ACHN (cell line): ENCODE measurements around the gene KCNQ1.

Experiments
- DNase-seq: peaks from one replicate; pipeline ENCODE4 v3.0.0-alpha.2; 2015
- in situ Hi-C: cut with HindIII; loops from 2 replicates; pipeline ENCODE4 v1.10.0; 2017; ENCODE audit warnings: low sequenced_read_pairs, low pct_ligation_motif_present, low pct_unique_long_range_greater_than_20kb

KCNQ1 gene

DNA sequence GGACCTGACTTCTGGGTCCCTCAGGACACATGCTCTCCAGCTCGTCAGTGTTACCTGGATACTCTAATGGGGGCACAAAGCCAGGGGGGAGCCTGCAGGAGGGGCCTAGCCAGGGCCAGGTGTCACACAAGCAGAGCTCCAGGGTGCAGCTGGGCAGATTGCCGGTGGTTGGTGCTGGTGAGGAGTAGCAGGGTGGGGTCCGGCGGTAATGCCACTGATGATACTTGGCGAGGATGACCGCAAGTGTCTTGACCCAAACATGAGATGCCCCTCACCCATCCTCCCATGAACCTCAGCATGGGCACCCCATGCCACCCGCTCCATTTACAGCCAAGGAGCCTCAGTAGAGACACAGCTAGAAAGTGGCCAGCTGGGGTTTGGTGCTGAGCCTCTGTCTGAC, 270.1 kb downstream of the KCNQ1 start:
- no peak for DNase-seq
- in situ Hi-C loops: no loop called here

DNA sequence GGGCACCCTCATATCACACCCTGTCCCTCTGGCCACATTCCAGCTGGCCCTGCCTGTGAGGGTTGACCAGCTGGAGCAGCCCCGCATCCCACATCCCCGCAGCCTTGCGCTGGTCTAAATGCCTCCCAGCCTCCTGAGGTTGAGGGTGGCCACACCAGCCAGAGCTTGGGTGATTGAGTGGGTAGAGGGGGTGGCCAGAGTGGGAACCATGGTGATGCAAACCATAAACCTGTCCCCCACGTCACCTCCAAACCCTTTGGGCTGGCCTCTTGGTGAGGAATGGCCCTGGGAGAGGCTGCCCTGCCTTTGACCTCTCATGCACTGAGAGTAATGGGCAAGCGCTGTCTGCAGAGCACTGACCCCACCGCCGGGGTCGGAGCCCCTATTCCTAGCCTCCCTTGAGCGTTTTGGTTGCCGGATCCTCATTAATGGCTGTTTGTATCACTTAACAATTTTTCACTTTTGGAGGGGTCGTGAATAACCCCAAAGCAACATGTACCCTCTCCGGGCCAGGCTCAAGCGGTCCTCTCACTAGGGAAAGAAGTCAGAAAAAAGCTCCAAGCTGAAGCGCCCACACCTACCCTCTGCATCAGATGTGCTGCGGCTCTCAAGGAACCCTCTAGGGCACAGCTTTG, 271.0 kb downstream of the KCNQ1 start:
- no peak for DNase-seq
- in situ Hi-C loops: no loop called here

DNA sequence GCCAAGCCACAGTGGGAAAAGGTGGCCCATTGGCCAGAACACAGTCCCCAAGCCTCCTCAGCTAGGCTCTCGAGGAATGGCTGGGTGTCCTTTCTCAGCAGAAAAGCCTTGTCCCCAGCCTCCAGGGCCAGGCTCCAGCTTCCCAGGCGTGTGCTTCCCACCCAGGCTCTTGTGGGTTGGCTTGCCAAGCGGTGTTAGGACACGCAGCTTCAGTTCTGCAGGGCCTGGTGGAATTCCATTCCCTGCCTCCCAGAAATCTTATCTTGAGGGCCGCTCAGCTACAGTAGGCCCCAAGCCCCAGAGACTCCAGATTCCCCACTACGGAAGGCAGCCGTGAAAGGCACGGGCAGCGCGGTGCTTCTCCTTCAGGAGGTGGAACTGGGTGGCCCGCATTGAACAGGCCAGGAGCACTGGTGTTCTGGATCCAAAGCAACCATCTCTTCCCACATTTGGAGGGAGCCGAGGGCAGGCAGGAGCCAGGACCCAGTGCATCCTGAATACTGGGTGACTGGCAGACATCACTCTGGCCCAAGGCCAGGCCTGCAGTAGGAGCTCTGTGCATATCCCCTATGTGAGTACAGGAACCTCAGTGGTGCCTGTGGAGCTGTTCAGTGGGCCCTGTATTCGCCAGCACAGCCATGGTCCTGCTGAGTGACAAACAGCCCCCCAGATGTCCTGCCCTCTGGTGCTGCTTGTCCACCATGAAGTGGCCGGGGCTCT, 271.7 kb downstream of the KCNQ1 start:
- in situ Hi-C loops: no loop called here
- no peak for DNase-seq

DNA sequence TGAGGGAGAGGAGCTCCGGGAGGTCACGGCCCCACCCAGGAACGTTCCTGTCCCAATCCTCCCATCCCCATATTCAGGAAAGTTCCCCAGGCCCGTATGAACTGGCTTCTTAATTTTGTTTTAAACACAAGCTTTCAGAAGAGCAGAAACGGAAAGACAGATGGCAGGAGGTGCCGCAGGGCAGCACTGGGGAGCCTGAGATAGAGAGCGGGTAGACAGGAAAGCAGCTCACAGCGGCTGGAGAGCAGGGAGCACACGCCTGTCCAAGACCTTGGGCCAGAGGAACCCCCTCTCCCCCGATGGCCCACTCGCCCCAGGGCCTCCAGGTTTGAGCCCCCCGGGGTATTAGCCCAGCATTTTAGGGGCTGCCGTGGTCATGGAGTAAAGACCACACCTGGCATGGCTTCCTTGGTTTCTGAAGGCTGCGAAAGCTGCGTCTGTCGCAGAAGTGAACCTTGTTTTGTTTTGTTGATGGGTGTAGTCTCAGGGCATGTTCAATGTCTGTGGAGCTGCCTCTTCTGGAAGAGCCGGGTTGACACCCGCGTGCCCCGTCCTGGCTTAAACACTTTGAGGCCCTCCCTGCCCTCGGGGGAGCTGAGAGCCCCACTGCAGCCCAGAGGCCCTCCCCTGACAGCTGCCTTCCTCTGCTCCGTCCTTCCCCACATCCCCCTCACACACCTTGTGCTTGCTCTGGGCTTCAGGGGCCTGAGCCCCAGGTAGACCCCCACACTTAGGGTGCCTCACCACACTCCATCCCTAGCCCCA, 272.9 kb downstream of the KCNQ1 start:
- DNase-seq: no peak
- in situ Hi-C loops: no loop called here

DNA sequence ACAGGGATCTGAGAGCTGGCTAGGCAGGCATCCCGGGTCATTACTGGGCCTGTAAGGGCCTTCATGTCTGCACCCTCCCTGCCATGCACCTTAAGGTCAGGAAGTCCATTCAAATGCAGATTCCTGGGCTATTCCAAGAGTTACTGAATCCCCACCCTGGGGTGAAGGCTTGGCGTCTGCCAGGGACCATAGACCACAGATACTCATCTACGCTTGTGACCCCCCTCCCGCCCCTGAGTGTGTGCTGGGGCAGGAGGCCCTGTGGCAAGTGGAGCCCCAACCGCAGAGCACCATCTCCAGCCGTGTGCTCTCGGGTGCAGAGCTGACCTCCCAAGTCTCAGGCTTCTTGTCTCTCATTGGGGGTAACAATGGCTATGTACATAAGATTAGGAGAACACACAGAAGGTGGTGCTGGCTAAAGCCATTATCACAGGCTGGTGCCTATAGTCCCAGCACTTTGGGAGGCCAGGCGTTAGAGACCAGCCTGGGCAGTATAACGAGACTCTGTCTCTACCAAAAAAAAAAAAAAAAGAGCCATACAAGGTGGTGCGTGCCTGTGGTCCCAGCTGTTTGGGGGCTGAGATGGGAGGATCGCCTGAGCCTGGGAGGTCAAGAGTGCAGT, 274.1 kb downstream of the KCNQ1 start:
- in situ Hi-C loops: no loop called here
- DNase-seq: no peak

DNA sequence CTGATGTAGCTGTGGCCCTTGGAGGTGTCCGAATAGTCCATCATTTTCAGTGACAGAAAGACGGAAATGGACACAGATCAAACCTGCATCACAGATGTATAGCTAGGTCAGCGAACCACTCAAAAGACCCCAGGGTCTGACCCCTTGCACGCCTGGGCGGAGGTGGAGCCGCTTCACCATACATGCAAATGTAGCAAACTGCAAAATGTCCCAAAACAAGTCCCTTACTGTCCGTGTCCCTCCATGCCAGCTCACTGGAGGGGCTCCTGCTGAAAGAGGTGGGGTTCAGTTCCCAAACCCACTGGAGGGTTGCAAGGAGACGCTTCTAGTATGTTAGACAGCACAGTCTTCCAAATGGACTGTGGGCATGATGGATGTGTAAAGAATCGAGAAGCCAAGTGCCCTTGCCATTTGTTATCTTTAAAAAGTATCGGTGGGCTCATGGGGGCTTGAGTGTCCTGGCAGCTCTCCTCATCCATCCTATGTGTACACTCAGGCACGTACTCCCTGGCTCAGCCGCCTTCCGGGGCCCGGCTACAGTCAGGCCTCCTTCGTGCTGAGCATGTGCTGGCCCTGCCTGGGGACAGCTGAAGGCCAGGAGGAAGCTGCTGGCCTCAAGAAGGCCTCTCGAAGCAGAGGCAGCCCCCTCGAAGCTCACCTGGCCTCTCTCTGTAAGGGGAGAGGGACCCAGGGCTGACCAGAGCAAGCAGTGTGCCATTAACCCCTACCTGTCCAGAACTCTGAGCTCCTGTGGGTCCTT, 275.2 kb downstream of the KCNQ1 start:
- in situ Hi-C loops: no loop called here
- DNase-seq: no peak

DNA sequence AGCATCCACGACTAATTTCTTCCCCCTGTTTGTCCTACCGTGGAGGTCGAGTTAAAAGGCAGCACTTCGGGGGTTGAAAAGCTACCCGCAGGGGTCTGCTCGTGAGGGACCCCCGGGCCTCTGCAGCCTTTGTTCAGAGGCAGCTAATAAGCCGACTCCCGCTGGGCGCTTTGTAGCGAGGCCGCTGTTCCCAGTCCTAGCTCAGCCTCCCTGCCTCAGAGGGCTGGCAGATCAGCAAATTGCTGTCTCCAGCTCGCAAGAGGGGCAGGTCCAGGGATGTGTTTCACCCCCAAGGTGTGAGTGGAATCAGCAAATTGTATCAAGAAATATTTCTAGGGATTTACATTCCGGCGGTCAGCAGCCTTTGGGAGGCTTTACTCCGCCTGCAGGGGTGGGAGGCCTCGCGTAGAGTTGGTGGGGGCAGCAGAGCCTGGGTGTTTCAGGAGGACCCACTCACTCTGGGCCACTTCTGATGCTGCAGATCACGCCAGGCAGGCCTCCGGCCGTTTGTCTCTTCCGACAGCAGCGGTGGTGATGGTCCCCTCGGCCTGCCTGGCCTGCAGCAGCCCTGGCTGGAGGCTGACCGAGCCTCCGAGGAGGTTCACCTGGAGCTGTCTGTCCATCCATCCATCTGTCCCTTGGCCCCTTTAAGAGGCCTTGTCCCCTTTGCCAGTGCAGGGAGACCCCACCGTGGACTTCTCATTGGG, 276.6 kb downstream of the KCNQ1 start:
- DNase-seq: no peak
- in situ Hi-C loops: no loop called here

DNA sequence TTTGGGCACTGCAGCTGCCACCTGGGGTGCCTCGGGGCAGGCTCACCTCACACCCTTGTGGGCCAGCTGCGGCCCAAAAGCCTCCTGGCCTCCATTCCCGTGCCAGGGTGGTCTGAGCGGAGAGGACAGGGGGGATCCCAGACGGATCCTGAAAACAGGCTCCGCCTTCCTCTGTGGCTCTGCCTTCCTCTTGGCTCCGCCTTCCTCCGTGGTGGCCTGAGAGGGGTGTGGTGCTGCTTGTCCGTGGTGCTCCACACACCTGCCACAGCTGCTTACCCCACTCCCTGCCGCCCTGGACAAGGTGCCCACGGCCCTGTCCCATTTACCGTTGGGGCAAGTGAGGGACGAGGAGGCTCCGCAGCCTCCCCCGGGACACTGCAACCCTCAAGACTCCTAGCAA, 278.1 kb downstream of the KCNQ1 start:
- DNase-seq: no peak
- in situ Hi-C loops: no loop called here

DNA sequence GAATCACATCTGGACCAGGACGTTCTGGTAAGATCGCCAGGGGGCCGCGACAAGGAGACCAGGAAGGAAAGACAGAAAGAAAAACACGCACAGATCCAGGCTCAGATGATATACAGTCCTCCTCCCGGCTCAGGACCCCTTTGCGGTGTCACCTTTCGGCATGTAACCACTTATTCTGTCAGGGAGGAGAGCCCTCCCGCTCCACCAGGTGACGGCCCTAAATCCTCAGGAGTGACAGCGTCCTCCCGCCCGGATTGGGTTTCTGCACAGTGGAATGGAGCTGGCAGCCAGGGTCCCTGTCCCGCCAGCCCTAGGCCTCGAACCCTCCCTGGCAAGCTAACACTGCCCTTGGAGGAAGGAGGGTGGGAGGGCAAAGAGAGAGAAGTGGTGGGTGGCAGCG, 279.3 kb downstream of the KCNQ1 start:
- in situ Hi-C loops: no loop called here
- no peak for DNase-seq

DNA sequence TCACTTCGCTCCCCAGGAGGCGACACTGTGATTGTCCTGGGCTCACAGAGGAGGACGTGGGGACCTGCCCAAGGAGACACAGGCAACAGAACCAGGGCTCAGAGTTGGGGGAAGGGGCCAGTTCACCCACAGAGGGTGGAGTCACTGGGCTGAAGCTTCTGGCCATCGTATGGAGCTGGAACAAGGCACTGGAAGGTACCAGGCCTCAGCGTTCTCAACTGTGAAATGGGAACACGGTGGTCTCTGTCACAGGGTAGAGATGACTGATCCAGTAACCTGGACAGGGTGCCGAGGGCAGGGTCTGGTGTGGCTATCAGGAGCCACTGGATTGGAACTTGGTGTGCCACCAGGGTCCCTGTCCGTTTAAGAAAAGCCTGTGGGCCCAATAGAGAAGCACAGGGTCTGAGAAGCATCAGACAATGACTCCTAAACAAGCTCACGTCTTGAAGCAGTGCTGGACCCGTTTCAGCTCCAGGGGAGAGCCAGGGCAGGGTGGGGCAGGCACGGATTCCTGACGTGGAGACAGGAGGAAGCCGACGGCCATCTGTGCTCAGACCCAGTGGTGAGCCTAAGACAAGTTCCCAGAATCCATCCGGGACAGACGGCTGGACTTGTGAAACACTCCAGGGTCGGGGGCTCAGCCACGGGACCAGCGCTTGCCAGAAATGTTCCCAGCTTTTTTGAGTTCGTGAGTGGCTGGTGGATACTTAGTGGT, 280.0 kb downstream of the KCNQ1 start:
- in situ Hi-C loops: no loop called here
- DNase-seq: no peak

DNA sequence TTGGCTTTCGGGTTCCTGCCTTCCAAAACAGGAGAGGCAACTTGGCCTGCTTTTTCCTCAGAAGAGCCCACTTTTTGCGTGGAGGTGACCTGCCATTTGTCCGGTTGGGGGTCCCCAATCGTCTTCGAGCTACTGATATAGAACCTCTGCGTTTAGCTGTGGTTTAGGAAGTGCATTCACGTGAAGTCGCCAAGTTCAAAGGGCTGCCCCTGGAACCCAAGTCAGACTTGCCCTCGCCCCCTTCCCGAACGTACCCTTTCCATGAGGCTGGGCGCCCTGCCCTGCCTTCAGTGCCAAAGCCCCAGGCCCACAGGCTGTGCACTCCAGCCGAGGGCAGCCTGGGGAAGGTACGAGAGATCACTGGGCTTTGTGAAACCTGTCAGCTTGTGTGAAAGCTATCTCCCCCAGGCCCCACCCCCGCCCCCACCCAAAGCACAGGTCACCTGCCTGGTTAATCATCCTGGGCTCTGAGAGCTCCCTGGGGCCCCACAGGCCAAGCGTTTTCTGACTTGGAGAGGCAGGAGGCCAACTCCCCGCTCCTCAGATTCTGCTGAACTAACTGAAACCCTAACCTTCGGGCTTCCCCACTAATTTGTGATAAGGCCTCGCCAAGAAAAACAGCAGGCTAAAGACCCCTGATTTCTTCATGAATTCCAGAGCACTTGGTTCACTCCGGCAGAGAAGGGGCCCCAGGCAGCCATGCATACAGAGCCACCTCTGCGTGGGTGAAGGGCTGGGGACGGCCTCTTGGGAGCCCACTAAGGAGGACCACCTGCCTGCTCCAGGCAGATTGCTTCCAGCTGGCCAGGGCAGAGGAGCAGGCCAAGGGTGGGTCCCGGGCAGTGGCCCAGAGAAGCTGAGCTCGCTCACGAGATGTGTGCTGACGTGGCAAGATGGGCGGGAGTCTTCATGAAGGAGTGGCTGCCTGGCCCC, 280.8 kb downstream of the KCNQ1 start:
- in situ Hi-C loops: no loop called here
- no peak for DNase-seq

DNA sequence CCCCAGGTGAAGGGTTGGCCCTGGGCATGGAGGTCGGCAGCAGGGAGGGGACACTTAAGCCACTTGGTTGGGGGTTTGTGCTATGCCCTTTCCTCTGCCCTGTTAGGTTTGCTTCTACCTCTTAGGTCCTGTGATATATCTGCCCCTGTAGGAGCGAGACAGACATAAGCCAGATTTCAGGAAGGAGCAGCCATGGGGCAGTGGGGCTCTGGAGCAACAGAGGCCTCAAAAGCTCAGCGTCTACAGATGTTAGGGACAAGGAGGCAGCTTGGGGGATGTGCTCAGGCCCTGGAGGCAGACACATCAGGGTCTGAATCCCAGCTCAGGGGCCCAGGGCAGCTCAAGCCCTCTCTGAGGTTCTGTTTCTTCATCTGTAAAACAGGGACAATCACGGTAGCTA, 282.2 kb downstream of the KCNQ1 start:
- no peak for DNase-seq
- in situ Hi-C loops: no loop called here

DNA sequence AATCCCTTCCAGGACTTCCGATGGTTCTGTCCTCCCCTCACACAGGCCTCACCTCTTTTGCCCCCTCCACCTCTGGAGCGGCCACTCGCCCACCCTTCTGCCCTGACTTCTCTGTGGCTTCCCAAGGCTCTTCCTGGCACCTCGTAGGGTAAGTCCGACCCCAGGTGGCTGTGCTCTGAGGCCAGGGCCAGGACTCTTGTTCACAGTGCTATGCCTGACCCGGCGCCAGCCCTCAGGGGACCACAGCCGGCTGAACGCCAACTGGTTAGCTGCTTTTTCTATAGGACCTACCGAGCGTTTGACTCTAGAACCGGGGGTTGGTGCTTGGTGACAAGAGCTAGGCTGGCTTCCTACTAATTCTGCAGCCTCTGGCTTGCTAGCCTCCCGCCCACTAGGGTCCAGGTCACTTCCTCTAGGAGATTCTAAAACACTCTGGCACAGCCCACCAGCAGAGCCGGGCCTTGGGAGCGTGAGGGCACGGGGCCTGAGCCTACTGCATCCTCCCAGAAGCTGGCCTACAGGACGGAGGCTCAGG, 283.4 kb downstream of the KCNQ1 start:
- no peak for DNase-seq
- in situ Hi-C loops: no loop called here

DNA sequence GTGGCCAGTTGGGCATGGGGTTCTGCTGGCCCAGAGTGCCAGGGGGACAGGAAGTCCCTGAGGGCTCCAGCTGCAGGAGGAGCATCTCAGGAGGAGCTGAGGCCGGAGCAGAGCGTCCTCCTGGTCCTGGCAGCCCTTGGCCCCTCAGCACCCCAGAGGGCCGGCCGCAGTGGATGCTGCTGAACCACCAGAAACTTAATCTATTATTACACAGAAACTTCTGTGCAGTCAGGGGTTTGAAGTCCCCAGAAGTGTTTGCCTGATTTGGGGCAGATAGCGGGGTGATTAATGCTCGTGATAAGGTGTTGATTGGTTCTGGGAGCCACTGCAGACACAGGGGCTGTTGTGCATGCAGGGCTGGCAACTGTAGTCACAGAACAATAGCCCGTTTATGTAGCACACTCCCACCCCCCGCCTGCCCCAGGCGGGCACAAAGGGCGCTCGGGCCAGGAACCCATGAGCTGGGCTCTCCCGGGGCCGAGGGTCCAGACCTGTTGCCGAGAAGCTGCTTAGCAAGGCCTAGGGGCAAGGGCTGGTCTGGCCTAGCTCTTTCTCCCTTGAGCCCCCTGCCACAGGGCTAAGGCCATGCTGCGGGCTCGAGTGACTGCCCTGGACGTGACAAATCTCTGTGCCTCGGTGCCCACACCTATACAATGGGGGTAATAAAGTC, 284.0 kb downstream of the KCNQ1 start:
- no peak for DNase-seq
- in situ Hi-C loops: no loop called here

DNA sequence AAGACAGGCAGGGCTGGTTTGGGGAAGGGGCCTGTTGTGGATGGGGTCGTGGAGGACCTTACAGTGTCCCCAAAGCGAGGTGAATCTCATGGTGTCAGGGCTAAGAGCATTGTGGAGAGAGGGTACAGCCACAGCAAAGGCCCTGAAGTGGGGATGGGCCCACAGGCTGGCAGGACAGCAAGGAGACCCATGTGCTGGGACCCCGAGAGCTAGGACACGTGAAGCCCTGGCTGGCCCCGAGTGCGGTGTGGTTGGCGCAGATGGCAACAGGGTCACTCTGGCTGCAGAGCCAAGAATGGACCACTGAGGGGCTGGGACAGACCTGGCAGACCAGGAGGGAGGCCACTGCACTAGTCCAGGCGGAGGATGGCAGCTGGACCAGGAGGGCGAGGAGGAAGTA, 285.0 kb downstream of the KCNQ1 start:
- no peak for DNase-seq
- in situ Hi-C loops: no loop called here
